ENCODE data around the gene MPDZ. TPM values are rescaled to one million over a fixed set of nuclear protein-coding genes. Genes with fewer than 3 reads are reported as not detected.

MPDZ gene
- total RNA-seq, 1 donor from 2014 or later, result 130 TPM

- no peak for DNase-seq
Measured at GRCh38 chr9:13181652-13182051, 97.8 kb downstream of the MPDZ start.

- no peak for DNase-seq
Measured at GRCh38 chr9:13179257-13179656, 100.2 kb downstream of the MPDZ start.

GRCh38 chr9:13175732-13176131 is 103.8 kb downstream of the MPDZ start:
- no peak for DNase-seq

- DNase-seq, result no peak
Measured at GRCh38 chr9:13174906-13175639, 104.4 kb downstream of the MPDZ start.

- no peak for DNase-seq
Measured at GRCh38 chr9:13173553-13173952, 105.9 kb downstream of the MPDZ start.

GRCh38 chr9:13171261-13171660 is 108.2 kb downstream of the MPDZ start:
- no peak for DNase-seq

GRCh38 chr9:13166996-13167395 is 112.5 kb downstream of the MPDZ start:
- DNase-seq, result no peak

- no peak for DNase-seq
Measured at GRCh38 chr9:13165956-13166355, 113.5 kb downstream of the MPDZ start.

- no peak for DNase-seq
Measured at GRCh38 chr9:13165236-13165945, 114.1 kb downstream of the MPDZ start.

GRCh38 chr9:13163946-13164345 is 115.5 kb downstream of the MPDZ start:
- DNase-seq, result no peak

- DNase-seq, result no peak
Measured at GRCh38 chr9:13163287-13163686, 116.2 kb downstream of the MPDZ start.

- DNase-seq, result no peak
Measured at GRCh38 chr9:13160051-13160450, 119.4 kb downstream of the MPDZ start.

GRCh38 chr9:13158986-13159385 is 120.5 kb downstream of the MPDZ start:
- no peak for DNase-seq

GRCh38 chr9:13151489-13151888 is 128.0 kb downstream of the MPDZ start:
- DNase-seq, result no peak

- no peak for DNase-seq
Measured at GRCh38 chr9:13149454-13149853, 130.0 kb downstream of the MPDZ start.

- DNase-seq, result no peak
Measured at GRCh38 chr9:13146840-13147239, 132.7 kb downstream of the MPDZ start.

- DNase-seq, result no peak
Measured at GRCh38 chr9:13145340-13145739, 134.2 kb downstream of the MPDZ start.

- DNase-seq, result no peak
Measured at GRCh38 chr9:13144166-13144775, 135.2 kb downstream of the MPDZ start.

- peak; percentile 10 for DNase-seq
Measured at GRCh38 chr9:13143281-13143680, 136.2 kb downstream of the MPDZ start.

GRCh38 chr9:13142776-13143175 is 136.7 kb downstream of the MPDZ start:
- DNase-seq, result no peak

- DNase-seq, result no peak
Measured at GRCh38 chr9:13141629-13142028, 137.9 kb downstream of the MPDZ start.

GRCh38 chr9:13140843-13141592 is 138.5 kb downstream of the MPDZ start:
- peak; percentile 30 for DNase-seq

GRCh38 chr9:13139641-13140171 is 139.8 kb downstream of the MPDZ start:
- DNase-seq, result peak; percentile 90

Measured in dermis blood vessel endothelial cell (primary cell).